Measurements from ENCODE around the gene DPEP2. TPM values are rescaled to one million over a fixed set of nuclear protein-coding genes. Genes with fewer than 3 reads are reported as not detected.

Gene DPEP2
- total and polyA plus RNA-seq, 10 of the 15 experiments (the other 5 are each of a cell fraction or from before 2014, with no cell fraction given): 0.04 to 4.0 (median 2.1) TPM

DNA sequence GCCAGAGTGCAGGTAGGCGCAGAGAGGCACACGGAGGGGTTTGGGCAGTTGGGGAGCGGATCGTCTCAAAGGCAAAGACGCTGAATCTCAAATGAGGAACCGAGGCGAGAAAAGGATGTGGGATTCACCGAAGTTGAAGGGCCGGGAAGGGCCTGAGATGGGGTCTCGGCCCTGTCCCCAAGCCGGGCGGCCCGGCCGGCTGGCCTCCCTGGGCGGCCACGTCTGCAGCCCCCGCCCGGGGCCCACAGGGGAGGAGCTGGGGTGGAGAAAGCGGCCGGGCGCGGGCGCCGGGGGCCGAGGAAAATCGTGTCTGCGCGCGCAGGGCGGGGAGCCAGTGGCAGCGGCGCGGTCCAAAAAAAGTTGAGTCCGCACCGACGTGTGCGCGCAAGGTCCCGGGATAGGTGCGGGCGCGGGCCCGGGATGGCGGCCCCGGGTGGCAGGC is 31.3 kb downstream of the DPEP2 start (continued):
- TF ChIP-seq, protein P1, sequence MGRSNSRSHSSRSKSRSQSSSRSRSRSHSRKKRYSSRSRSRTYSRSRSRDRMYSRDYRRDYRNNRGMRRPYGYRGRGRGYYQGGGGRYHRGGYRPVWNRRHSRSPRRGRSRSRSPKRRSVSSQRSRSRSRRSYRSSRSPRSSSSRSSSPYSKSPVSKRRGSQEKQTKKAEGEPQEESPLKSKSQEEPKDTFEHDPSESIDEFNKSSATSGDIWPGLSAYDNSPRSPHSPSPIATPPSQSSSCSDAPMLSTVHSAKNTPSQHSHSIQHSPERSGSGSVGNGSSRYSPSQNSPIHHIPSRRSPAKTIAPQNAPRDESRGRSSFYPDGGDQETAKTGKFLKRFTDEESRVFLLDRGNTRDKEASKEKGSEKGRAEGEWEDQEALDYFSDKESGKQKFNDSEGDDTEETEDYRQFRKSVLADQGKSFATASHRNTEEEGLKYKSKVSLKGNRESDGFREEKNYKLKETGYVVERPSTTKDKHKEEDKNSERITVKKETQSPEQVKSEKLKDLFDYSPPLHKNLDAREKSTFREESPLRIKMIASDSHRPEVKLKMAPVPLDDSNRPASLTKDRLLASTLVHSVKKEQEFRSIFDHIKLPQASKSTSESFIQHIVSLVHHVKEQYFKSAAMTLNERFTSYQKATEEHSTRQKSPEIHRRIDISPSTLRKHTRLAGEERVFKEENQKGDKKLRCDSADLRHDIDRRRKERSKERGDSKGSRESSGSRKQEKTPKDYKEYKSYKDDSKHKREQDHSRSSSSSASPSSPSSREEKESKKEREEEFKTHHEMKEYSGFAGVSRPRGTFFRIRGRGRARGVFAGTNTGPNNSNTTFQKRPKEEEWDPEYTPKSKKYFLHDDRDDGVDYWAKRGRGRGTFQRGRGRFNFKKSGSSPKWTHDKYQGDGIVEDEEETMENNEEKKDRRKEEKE (IDR thresholded peaks at IDR 0.05): no peak
- TF ChIP-seq, protein P2, sequence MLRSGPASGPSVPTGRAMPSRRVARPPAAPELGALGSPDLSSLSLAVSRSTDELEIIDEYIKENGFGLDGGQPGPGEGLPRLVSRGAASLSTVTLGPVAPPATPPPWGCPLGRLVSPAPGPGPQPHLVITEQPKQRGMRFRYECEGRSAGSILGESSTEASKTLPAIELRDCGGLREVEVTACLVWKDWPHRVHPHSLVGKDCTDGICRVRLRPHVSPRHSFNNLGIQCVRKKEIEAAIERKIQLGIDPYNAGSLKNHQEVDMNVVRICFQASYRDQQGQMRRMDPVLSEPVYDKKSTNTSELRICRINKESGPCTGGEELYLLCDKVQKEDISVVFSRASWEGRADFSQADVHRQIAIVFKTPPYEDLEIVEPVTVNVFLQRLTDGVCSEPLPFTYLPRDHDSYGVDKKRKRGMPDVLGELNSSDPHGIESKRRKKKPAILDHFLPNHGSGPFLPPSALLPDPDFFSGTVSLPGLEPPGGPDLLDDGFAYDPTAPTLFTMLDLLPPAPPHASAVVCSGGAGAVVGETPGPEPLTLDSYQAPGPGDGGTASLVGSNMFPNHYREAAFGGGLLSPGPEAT (IDR thresholded peaks at IDR 0.05; ENCODE audit: low read depth): no peak
- TF ChIP-seq, protein P3, sequence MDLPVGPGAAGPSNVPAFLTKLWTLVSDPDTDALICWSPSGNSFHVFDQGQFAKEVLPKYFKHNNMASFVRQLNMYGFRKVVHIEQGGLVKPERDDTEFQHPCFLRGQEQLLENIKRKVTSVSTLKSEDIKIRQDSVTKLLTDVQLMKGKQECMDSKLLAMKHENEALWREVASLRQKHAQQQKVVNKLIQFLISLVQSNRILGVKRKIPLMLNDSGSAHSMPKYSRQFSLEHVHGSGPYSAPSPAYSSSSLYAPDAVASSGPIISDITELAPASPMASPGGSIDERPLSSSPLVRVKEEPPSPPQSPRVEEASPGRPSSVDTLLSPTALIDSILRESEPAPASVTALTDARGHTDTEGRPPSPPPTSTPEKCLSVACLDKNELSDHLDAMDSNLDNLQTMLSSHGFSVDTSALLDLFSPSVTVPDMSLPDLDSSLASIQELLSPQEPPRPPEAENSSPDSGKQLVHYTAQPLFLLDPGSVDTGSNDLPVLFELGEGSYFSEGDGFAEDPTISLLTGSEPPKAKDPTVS (IDR thresholded peaks at IDR 0.05; ENCODE audit: low read depth, low read length): no peak
- no peak for TF ChIP-seq SIN3A (IDR thresholded peaks at IDR 0.05; ENCODE audit: low read depth, low read length)
- TF ChIP-seq, protein P4, sequence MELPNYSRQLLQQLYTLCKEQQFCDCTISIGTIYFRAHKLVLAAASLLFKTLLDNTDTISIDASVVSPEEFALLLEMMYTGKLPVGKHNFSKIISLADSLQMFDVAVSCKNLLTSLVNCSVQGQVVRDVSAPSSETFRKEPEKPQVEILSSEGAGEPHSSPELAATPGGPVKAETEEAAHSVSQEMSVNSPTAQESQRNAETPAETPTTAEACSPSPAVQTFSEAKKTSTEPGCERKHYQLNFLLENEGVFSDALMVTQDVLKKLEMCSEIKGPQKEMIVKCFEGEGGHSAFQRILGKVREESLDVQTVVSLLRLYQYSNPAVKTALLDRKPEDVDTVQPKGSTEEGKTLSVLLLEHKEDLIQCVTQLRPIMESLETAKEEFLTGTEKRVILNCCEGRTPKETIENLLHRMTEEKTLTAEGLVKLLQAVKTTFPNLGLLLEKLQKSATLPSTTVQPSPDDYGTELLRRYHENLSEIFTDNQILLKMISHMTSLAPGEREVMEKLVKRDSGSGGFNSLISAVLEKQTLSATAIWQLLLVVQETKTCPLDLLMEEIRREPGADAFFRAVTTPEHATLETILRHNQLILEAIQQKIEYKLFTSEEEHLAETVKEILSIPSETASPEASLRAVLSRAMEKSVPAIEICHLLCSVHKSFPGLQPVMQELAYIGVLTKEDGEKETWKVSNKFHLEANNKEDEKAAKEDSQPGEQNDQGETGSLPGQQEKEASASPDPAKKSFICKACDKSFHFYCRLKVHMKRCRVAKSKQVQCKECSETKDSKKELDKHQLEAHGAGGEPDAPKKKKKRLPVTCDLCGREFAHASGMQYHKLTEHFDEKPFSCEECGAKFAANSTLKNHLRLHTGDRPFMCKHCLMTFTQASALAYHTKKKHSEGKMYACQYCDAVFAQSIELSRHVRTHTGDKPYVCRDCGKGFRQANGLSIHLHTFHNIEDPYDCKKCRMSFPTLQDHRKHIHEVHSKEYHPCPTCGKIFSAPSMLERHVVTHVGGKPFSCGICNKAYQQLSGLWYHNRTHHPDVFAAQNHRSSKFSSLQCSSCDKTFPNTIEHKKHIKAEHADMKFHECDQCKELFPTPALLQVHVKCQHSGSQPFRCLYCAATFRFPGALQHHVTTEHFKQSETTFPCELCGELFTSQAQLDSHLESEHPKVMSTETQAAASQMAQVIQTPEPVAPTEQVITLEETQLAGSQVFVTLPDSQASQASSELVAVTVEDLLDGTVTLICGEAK (IDR thresholded peaks at IDR 0.05; ENCODE audit: borderline replicate concordance): no peak
- no peak for TF ChIP-seq TAF1 (IDR thresholded peaks at IDR 0.05; ENCODE audit: borderline replicate concordance, low read depth, low read length)
- no peak for TF ChIP-seq JUND (IDR thresholded peaks at IDR 0.05; ENCODE audit: low read depth, low read length)
- TF ChIP-seq, protein P5, sequence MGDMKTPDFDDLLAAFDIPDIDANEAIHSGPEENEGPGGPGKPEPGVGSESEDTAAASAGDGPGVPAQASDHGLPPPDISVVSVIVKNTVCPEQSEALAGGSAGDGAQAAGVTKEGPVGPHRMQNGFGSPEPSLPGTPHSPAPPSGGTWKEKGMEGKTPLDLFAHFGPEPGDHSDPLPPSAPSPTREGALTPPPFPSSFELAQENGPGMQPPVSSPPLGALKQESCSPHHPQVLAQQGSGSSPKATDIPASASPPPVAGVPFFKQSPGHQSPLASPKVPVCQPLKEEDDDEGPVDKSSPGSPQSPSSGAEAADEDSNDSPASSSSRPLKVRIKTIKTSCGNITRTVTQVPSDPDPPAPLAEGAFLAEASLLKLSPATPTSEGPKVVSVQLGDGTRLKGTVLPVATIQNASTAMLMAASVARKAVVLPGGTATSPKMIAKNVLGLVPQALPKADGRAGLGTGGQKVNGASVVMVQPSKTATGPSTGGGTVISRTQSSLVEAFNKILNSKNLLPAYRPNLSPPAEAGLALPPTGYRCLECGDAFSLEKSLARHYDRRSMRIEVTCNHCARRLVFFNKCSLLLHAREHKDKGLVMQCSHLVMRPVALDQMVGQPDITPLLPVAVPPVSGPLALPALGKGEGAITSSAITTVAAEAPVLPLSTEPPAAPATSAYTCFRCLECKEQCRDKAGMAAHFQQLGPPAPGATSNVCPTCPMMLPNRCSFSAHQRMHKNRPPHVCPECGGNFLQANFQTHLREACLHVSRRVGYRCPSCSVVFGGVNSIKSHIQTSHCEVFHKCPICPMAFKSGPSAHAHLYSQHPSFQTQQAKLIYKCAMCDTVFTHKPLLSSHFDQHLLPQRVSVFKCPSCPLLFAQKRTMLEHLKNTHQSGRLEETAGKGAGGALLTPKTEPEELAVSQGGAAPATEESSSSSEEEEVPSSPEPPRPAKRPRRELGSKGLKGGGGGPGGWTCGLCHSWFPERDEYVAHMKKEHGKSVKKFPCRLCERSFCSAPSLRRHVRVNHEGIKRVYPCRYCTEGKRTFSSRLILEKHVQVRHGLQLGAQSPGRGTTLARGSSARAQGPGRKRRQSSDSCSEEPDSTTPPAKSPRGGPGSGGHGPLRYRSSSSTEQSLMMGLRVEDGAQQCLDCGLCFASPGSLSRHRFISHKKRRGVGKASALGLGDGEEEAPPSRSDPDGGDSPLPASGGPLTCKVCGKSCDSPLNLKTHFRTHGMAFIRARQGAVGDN (IDR thresholded peaks at IDR 0.05): peak; percentile 38; the same call in 1 of the 2 replicates
- TF ChIP-seq RBBP5 (conservative IDR thresholded peaks at IDR 0.05): no peak

Data from GM12878 (cell line).